SKM-1 (cell line): Measurements from ENCODE around the gene BANP.
"Not testable (repeated sequence)": the region's sequence is repeated elsewhere in the genome, so short reads cannot be mapped to it uniquely, and the experiment has no call there.

Source experiments
- DNase-seq: peaks from one replicate; lab custom pipeline; 2025; ENCODE audit not compliant: unreplicated experiment; lab: John Stamatoyannopoulos, UW

BANP gene

GRCh38 chr16:88064011-88064888 lies 113.0 kb downstream of the BANP start:
- DNase-seq, result no peak

DNA sequence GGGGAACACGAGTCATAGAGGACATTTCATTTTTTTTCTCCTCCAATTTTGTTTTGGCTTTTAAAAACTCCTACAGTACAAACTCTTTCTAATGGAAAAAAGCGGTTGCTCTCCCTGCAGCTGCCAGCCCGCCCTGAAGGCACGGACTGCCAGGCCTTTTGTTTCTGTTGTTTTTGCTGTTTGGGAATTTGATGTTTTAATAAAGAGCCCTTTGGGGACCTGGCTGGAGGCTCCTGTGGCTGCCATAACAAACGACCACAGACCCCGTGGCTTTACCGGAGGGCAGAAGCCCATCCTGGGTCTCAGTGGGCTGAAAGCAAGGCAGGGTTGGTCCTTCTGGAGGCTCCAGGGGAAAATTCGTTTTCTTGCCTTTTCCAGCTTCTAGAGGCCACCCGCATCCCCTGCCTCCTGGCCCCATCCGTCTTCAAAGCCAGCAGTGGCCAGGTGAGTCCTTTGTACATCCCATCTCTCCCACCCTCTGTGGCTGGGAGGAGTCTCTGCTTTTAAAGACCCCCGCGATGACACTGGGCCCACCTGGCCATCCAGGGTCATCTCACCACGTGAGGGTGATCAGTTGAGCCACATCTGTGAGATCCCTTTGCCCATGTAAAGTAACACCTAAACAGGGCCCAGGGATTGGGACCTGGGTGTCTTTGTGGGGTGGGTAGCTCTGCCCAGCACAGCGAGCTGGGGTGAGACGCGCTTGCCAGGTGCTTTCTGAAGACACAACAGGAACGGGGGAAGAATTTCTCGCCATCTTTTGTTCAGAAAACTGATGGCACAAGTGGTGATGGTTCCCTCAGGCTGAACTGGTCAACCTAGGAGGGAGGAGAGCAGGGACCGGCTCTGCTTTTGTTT lies 113.9 kb downstream of the BANP start:
- no peak for DNase-seq

DNA sequence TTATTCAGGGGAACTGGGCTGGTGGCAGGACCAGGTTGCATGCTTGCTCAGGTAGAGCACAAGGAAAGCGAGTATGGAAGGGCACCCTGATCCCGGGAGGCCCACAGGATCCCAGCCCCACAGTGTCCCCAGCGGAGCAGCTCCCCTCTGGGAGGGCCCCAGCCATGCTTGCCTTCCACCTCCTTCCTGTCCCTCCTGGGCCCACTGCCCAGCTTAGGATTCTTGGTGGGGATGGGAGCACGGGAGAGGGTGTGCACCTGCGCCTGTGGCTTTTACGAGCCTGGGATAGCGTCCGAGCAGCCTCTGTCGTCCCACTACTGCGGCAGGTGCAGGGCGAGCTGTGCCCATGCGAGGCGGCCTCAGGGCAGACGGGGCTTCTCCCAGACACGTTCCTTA lies 114.5 kb downstream of the BANP start:
- no peak for DNase-seq

DNA sequence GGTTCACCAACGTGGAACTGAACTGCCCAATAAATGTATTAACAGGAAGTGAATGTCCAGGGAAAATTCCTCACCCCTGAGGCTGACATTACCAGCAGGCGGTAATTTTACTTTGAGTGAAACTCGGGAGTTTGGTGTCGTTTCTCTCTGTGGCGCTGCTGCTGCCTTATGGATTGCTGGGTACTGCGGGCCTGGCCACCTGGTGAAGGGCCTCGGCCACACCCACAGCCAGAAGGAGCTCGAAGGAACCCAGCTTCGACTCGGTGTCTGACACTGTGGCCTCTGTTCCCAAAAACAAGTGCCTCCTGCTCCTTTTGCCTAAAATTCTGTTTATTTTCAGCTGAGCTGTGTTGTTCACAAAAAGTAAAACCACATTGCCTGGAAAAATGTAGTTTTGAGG lies 115.0 kb downstream of the BANP start:
- DNase-seq, result no peak

DNA sequence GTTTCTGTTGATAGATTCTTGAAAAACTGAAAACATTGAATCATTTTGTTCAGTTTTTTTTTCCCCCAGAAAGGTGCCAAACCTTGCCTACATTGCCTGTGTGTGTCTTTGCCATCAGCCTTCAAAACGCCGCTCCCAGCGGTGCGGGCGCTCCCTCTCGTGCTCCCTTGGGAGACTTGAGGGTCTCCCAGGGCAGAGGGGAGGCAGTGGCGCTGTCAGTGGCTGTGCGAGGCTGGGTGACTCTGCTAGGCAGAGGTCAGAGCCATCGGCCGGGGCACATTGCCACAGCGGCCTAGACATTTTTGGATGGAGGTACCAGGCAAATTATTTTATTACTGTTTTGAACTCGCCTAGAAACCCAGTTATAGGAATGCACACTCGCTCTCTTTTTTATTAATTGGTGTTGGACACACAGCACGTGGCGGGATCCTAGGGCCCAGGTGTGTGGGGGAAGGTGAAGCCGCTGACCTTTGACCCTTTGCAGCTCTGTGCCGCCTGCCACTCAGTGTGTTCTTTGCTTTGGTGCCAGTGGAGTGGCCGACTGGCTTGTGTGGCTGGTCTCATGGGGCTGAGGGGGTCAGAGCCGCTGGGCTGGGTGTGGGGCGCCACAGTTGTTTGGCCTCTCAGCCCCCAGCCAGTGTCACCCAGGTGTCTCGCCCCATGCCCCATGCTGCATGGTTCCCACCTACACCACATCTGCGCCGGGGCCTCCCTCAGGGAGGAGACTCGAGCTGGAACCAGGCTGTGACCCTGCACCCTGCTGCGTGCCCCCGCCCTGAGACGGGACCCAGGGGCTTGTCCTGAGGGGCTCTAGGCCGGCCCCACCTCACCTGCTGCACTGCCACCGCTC lies 115.7 kb downstream of the BANP start:
- DNase-seq, result no peak

- no peak for DNase-seq
These were observed 116.5 kb downstream of the BANP start for GRCh38 chr16:88067530-88068411.

DNA sequence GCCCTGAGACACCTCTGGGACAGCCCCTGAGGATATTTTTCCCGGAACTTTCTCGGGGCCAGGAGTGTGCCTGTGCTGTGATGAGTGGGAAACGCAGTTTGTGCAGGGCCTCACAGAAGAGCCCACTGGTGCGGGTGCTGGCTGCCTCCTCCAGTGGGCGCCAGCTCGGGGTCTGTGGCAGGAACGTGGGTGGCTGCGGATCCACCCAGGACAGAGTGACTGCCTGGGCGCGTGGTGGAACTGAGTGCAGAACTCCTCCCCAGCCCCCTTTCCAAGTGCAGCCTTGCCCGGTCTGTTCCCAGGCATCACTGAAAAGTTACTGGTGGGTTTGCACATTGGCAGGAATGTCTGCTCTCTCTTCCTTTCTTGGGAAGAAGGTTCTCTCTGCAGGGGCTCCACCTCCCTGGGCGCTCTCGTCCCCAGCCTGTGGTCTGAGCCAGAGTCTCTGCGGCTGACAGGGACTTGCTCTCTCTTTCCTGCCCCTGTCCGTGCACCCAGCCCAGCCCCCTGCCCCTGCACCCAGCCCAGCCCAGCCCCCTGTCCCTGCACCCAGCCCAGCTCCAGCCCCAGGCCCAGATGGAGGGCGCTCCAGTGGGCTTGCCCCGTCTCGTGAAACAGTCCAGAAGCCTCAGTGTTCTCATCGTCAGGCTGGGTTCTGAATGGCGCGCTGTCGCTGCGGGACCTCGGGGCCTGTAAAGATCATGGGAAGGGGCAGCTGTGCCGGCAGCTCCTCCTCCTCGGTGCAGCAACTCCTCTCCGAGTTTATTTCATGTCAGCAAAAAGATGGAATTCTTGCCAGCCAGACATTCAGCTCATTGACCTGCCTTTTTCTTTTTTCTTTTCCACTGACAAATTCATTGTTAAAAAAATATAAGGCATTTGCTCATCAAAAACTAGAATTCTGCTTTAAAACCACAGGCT lies 117.5 kb downstream of the BANP start:
- DNase-seq, result no peak

GRCh38 chr16:88069397-88070168 lies 118.3 kb downstream of the BANP start:
- no peak for DNase-seq

- no peak for DNase-seq
These were observed 119.1 kb downstream of the BANP start for GRCh38 chr16:88070341-88070740.

- no peak for DNase-seq
These were observed 119.9 kb downstream of the BANP start for GRCh38 chr16:88070989-88071625.

GRCh38 chr16:88071908-88072307 lies 120.7 kb downstream of the BANP start:
- DNase-seq, result no peak

- DNase-seq, result no peak
These were observed 121.4 kb downstream of the BANP start for GRCh38 chr16:88072571-88073001.

GRCh38 chr16:88073201-88073721 lies 122.0 kb downstream of the BANP start:
- no peak for DNase-seq

DNA sequence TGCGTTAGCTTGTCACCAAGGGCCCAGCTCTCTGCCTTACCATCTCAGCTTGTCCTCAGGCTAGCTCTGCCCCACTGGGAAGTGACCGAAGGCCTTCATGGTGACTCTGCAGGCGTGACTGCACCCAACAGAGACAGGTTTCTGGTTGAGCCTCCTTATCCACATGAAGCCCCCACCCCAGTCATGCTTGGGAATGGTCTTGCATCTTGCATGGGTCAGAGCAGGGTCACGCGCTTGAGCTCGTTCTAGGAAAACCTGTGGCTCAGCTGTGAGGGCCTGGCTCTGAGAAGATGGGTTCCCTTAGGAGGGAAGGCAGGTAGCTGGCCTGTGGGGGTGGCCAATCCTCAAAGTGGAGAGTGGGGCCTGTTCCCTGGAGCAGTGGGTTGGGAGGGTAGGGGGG lies 122.8 kb downstream of the BANP start:
- no peak for DNase-seq

DNA sequence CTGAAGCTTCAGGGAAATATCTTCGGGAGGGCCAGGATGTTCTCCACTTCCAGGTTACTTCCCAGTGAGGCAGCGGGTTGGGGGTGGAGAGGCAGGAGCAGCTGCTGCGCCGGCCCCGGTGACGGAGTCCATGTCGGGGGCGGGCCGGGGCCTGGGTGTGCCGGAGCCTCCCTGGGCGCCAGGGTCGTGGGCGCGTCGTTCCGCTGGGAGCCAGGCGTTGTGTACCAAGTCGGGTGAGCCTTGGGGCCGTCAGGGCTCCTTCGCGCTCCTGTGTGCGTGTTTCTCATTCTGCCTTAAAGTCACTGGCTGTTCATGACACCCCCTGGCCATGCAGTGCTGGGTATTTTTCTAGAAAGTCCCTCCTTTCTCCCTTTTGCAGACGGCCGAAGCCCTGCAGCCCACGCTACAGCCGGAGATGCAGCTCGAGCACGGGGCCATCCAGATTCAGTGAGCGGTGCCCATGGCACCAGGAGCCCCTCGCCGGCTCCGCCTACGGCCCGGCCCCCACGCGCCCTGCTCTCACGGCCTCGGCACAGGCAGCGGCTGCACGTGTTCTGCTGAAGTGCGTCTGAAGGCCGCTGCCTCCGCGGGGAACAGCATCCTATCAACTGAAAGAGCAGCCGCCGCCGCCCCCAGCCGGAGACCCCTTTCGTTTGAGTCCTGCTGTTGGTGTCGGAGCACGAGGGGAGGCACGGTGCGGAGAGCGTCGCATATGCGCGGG lies 125.1 kb downstream of the BANP start:
- DNase-seq, result no peak

- not testable (repeated sequence) for DNase-seq
These were observed 125.7 kb downstream of the BANP start for GRCh38 chr16:88076932-88077320.
